ENCODE results near the gene MCM3AP.
"Not testable (repeated sequence)": the region's sequence is repeated elsewhere in the genome, so short reads cannot be mapped to it uniquely, and the experiment has no call there.

Gene MCM3AP

DNA sequence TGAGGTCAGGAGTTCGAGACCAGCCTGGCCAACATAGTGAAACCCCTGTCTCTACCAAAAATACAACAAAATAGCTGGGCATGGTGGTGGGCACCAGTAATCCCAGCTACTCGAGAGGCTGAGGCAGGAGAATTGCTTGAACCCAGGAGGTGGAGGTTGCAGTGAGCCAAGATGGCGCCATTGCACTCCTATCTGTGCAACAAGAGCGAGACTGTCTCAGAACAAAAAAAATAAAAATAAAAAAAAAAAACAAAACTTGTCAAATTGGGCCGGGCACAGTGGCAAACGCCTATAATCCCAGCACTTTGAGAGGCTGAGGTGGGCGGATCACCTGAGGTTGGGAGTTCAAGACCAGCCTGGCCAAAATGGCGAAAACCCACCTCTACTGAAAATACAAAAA, 24.8 kb upstream of the MCM3AP start:
- not testable (repeated sequence) for H3K27me3 ChIP-seq (ENCODE audit: insufficient read depth, low read length); H3K4me1 ChIP-seq (ENCODE audit: control insufficient read depth, insufficient read depth, low read length, unreplicated experiment); H3K27ac ChIP-seq (ENCODE audit: low read depth, low read length); H3K79me2 ChIP-seq (ENCODE audit: control insufficient read depth, insufficient read depth, low read length, unreplicated experiment); H3K4me3 ChIP-seq (ENCODE audit: low read depth, low read length); H2AFZ ChIP-seq (ENCODE audit: low read length, unreplicated experiment); H3K36me3 ChIP-seq (ENCODE audit: insufficient read depth, low read length)

DNA sequence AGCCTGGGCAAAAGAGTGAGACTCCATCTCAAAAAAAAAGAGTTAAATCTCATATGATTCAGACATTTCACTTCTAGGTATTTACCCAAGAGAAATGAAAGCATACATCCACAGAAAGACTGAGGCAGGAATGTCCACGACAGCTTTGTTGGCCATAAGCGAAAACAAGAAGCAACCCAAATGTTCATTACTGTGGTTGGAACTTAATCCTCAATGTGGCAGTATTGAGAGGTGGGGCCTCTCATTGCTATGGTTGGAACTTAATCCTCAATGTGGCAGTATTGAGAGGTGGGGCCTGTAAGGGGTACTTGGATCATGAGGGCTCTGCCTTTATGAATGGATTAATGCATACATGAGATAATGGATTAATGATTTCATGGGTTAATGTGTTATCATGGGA, 23.0 kb upstream of the MCM3AP start:
- H3K27ac ChIP-seq (ENCODE audit: low read depth, low read length) = no peak overlapping the region
- peaks cover 16% of the 10 kb centered on the region; the same call in 1 of the 2 replicates for H3K36me3 ChIP-seq (ENCODE audit: insufficient read depth, low read length)
- peaks cover 7% of the 10 kb centered on the region for H3K4me1 ChIP-seq (ENCODE audit: control insufficient read depth, insufficient read depth, low read length, unreplicated experiment)
- H3K27me3 ChIP-seq (ENCODE audit: insufficient read depth, low read length) = no peaks in the 10 kb centered on the region
- no peak overlapping the region for H2AFZ ChIP-seq (ENCODE audit: low read length, unreplicated experiment)
- no peaks in the 10 kb centered on the region for H3K79me2 ChIP-seq (ENCODE audit: control insufficient read depth, insufficient read depth, low read length, unreplicated experiment)
- no peak overlapping the region for H3K4me3 ChIP-seq (ENCODE audit: low read depth, low read length)

DNA sequence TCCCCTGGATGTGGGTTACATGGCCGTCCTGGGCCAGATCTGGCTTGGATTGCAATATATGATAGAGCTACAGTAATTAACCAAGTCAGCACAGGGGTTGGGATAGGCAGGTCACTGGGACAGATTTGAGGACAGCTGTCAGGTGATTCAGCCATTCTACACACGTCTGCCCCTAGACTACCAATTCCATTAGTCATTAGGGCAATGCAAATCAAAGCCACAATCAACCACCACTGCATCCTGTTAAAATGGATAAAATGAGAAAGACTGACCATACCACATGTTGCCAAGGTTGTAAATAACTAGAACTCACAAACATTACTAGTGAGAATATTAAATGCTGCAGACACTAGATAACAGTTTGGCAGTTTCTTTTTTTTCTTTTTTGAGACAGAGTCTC, 22.2 kb upstream of the MCM3AP start:
- H3K4me3 ChIP-seq (ENCODE audit: low read depth, low read length) = no peak overlapping the region
- H2AFZ ChIP-seq (ENCODE audit: low read length, unreplicated experiment) = no peak overlapping the region
- H3K79me2 ChIP-seq (ENCODE audit: control insufficient read depth, insufficient read depth, low read length, unreplicated experiment) = no peaks in the 10 kb centered on the region
- H3K36me3 ChIP-seq (ENCODE audit: insufficient read depth, low read length) = peaks cover 10% of the 10 kb centered on the region; the same call in 1 of the 2 replicates
- H3K27me3 ChIP-seq (ENCODE audit: insufficient read depth, low read length) = no peaks in the 10 kb centered on the region
- H3K27ac ChIP-seq (ENCODE audit: low read depth, low read length) = no peak overlapping the region
- H3K4me1 ChIP-seq (ENCODE audit: control insufficient read depth, insufficient read depth, low read length, unreplicated experiment) = peaks cover 7% of the 10 kb centered on the region

DNA sequence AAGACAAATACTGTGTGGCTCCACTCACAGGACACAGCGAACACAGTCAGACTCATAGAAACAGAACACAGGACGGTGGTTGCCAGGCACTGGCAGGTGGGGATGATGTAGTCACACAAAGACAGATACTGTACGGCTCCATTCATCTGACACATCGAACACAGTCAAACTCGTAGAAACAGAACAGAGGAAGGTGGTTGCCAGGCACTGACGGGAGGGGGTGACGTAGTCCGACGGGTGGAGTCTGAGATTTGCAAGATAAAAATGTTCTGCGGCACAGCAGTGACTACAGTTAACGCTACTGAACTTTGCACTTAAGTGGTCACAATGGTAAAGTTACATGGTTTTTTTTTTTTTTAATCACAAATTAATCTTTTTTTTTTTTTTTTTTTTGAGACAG, 19.5 kb upstream of the MCM3AP start:
- H3K27me3 ChIP-seq (ENCODE audit: insufficient read depth, low read length) = no peaks in the 10 kb centered on the region
- H3K4me1 ChIP-seq (ENCODE audit: control insufficient read depth, insufficient read depth, low read length, unreplicated experiment) = peaks cover 7% of the 10 kb centered on the region
- no peak overlapping the region for H2AFZ ChIP-seq (ENCODE audit: low read length, unreplicated experiment)
- peaks cover 10% of the 10 kb centered on the region; the same call in 1 of the 2 replicates for H3K36me3 ChIP-seq (ENCODE audit: insufficient read depth, low read length)
- no peaks in the 10 kb centered on the region for H3K79me2 ChIP-seq (ENCODE audit: control insufficient read depth, insufficient read depth, low read length, unreplicated experiment)
- no peak overlapping the region for H3K4me3 ChIP-seq (ENCODE audit: low read depth, low read length)
- no peak overlapping the region for H3K27ac ChIP-seq (ENCODE audit: low read depth, low read length)

DNA sequence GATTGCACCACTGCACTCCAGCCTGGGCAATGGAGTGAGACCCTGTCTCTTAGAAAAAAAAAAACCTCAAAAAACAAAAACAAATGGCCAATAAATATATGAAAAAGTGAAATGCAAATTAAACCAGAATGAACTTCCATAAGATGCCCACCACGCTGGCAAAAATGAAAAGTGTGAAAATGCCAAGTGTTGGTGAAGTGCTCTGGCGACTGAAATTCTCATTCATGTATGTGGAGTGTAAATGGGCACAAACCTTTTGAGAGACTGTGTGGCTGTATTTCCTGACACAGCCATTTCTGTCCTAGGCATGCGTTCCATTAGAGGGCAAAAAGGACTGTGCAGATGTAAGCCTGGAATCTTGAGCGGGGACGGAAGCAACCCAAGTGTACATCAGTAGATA, 19.0 kb upstream of the MCM3AP start:
- Histone ChIP-seq H3K79me2 (ENCODE audit: control insufficient read depth, insufficient read depth, low read length, unreplicated experiment) (no peaks in the 10 kb centered on the region), H2AFZ (ENCODE audit: low read length, unreplicated experiment) (no peak overlapping the region), H3K27ac (ENCODE audit: low read depth, low read length) (no peak overlapping the region), H3K36me3 (ENCODE audit: insufficient read depth, low read length) (peaks cover 15% of the 10 kb centered on the region; the same call in 1 of the 2 replicates), H3K4me1 (ENCODE audit: control insufficient read depth, insufficient read depth, low read length, unreplicated experiment) (peaks cover 7% of the 10 kb centered on the region), H3K27me3 (ENCODE audit: insufficient read depth, low read length) (no peaks in the 10 kb centered on the region), H3K4me3 (ENCODE audit: low read depth, low read length) (no peak overlapping the region)

DNA sequence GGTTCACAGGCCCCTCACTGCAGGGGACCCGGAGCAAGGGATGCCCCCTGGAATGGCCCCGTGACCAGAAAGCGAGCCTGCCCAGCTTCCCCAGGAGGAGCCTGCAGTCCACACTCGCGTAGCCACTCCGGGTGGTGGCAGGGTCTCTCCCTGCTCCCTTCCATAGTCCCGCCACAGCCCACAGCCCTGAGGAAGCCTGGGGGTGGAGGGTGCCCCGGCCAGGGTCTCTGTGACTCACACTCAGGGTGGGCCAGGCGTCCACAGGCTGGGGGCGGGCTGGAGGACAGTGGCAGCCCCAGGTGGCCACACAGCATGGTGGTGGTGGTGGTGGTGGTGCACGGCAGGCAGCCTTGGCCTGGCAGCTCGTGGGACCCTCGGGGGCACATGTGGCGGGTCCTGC, 16.3 kb upstream of the MCM3AP start:
- no peaks in the 10 kb centered on the region for H3K27me3 ChIP-seq (ENCODE audit: insufficient read depth, low read length)
- no peak overlapping the region for H3K4me3 ChIP-seq (ENCODE audit: low read depth, low read length)
- peaks cover 4% of the 10 kb centered on the region for H3K4me1 ChIP-seq (ENCODE audit: control insufficient read depth, insufficient read depth, low read length, unreplicated experiment)
- H3K36me3 ChIP-seq (ENCODE audit: insufficient read depth, low read length) = 0 out of 2 replicates have a peak, but pooled peaks cover 13% of the 10 kb centered on the region
- H3K79me2 ChIP-seq (ENCODE audit: control insufficient read depth, insufficient read depth, low read length, unreplicated experiment) = no peaks in the 10 kb centered on the region
- H3K27ac ChIP-seq (ENCODE audit: low read depth, low read length) = no peak overlapping the region
- H2AFZ ChIP-seq (ENCODE audit: low read length, unreplicated experiment) = no peak overlapping the region

DNA sequence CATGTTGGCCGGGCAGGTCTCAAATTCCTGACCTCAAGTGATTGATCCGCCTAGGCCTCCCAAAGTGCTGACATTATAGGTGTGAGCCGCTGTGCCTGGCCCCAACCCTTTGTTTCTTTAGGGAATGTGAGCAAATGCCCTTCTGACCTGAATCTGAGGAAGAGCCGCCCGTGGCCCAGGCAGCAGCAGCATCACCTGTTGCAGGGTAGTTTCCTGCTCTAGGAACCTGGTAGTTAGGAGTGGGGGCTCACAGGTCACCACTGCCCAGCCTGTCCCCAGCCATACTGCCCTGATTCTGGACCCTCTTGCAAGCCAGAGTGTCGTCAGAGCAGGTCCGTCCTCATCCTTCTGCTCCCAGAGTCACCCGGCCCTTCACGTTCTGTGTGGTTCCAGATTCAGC, 13.8 kb upstream of the MCM3AP start:
- H3K79me2 ChIP-seq (ENCODE audit: control insufficient read depth, insufficient read depth, low read length, unreplicated experiment) = no peaks in the 10 kb centered on the region
- H3K4me1 ChIP-seq (ENCODE audit: control insufficient read depth, insufficient read depth, low read length, unreplicated experiment) = peaks cover 22% of the 10 kb centered on the region
- H3K27me3 ChIP-seq (ENCODE audit: insufficient read depth, low read length) = no peaks in the 10 kb centered on the region
- H3K36me3 ChIP-seq (ENCODE audit: insufficient read depth, low read length) = 0 out of 2 replicates have a peak, but pooled peaks cover 6% of the 10 kb centered on the region
- H2AFZ ChIP-seq (ENCODE audit: low read length, unreplicated experiment) = no peak overlapping the region
- H3K27ac ChIP-seq (ENCODE audit: low read depth, low read length) = no peak overlapping the region
- no peak overlapping the region for H3K4me3 ChIP-seq (ENCODE audit: low read depth, low read length)

DNA sequence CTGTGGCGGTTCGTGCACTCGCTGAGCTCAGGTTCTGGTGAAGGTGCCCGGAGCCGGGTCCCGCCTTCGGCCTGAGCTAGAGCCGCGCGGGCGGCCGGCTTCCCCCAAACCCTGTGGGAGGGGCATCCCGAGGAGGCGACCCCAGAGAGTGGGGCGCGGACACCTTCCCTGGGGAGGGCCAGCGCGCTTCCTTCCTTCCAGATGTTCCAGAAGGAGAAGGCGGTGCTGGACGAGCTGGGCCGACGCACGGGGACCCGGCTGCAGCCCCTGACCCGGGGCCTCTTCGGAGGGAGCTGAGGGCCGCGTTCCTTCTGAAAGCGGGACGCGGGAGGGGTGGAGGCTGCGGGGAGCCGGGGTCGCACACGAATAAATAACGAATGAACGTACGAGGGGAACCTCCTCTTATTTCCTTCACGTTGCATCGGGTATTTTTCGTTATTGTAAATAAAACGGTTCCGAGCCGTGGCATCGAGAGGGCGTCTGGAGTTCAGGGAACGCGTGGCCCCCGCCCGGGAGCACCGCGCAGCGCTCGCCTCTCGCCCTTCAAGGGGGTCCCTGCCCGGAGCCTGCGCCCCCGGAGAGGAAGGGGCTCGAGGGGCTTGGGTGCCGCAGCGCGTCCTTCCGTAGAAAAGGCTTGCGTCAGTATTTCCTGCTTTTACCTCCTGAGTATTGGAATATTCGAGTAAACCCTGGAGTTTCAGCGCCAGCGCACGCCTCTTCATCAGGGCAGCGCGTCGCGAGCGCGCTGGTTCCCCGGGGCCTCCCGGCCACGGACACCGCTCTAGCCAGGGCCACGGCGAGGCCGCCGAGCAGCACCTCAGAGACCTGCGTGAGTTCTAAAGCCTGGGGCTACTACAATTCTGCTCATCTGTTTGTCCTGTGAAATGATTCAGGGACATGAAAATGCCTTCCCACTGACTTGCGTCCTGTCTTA, 12.2 kb upstream of the MCM3AP start:
- Histone ChIP-seq H3K79me2 (ENCODE audit: control insufficient read depth, insufficient read depth, low read length, unreplicated experiment) (no peaks in the 10 kb centered on the region), H2AFZ (ENCODE audit: low read length, unreplicated experiment) (peak overlapping the region; percentile 95), H3K4me1 (ENCODE audit: control insufficient read depth, insufficient read depth, low read length, unreplicated experiment) (peaks cover 22% of the 10 kb centered on the region), H3K36me3 (ENCODE audit: insufficient read depth, low read length) (0 out of 2 replicates have a peak, but pooled peaks cover 6% of the 10 kb centered on the region), H3K27ac (ENCODE audit: low read depth, low read length) (peak overlapping the region; percentile 62), H3K4me3 (ENCODE audit: low read depth, low read length) (peak overlapping the region; percentile 77), H3K27me3 (ENCODE audit: insufficient read depth, low read length) (no peaks in the 10 kb centered on the region)

DNA sequence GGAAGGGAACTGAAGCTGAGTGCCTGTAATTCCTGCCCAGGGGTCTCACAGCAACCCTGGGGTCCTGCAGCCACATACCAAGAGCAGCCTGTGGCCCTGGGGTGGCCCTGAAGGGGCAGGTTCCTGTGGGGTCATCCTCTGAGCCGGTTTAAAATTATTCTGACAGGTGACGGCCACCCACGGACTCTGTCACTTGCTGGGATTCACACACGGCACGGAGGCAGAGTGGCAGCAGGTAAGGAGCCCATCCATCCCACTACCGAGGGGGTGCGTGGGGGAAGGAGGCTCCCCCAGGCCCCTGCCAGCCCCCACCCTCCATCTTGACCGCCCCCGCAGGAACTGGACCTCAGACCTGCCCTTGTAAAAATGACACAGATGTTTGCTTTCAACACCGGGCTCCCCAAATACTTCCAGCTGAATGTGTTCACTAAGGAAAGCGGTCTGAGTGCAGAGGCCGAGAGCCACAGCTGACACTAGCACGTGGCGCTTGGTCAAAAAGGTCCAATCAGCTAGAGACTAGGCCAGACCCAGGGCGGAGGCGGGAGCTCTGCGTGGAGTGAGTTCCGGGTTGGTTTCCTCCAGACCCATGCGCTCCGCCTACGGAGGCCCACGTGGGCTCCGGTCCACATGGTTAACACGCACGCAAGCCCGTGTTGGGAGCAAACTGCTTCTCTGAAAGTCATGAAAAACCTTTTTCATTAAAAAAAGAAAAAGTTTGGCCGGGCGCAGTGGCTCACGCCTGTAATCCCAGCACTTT, 10.8 kb upstream of the MCM3AP start:
- Histone ChIP-seq H3K4me3 (ENCODE audit: low read depth, low read length) (peak overlapping the region; percentile 62), H3K36me3 (ENCODE audit: insufficient read depth, low read length) (peaks cover 16% of the 10 kb centered on the region; the same call in 1 of the 2 replicates), H3K27ac (ENCODE audit: low read depth, low read length) (peak overlapping the region; percentile 71), H3K4me1 (ENCODE audit: control insufficient read depth, insufficient read depth, low read length, unreplicated experiment) (peaks cover 22% of the 10 kb centered on the region), H3K27me3 (ENCODE audit: insufficient read depth, low read length) (no peaks in the 10 kb centered on the region), H2AFZ (ENCODE audit: low read length, unreplicated experiment) (no peak overlapping the region), H3K79me2 (ENCODE audit: control insufficient read depth, insufficient read depth, low read length, unreplicated experiment) (no peaks in the 10 kb centered on the region)

DNA sequence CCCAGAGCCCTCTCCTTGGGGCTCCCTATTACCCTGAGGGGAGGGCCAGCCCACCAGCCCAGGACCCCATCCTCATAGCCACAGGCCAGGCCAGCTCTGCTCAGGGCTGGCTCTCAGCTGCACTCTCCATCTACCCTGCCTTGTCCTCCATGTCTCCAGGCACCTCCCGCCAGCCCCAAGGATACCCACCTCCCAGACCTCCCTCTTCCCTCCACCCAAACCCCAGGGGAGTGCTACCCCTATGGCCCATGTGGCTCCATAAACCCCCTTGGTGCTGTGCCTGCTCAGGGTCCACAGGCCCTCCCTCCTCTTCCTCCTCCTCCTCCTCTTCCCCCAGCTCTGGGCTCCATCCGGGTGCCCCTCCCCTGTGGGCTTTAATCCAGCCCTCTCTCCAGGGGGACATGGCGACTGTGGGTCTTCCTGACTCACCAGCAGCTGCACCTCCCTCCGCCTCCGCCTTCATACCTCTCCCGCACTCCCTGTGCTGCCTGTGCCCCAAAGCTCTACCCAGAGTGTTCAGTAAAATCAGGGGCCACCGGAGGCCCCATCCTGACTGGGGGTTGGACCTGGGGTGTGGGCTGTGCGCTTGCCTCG, 9.9 kb upstream of the MCM3AP start:
- no peak overlapping the region for H2AFZ ChIP-seq (ENCODE audit: low read length, unreplicated experiment)
- H3K4me3 ChIP-seq (ENCODE audit: low read depth, low read length) = peak overlapping the region; percentile 62
- H3K36me3 ChIP-seq (ENCODE audit: insufficient read depth, low read length) = peaks cover 17% of the 10 kb centered on the region; the same call in 1 of the 2 replicates
- peak overlapping the region; percentile 71 for H3K27ac ChIP-seq (ENCODE audit: low read depth, low read length)
- H3K27me3 ChIP-seq (ENCODE audit: insufficient read depth, low read length) = no peaks in the 10 kb centered on the region
- H3K79me2 ChIP-seq (ENCODE audit: control insufficient read depth, insufficient read depth, low read length, unreplicated experiment) = no peaks in the 10 kb centered on the region
- H3K4me1 ChIP-seq (ENCODE audit: control insufficient read depth, insufficient read depth, low read length, unreplicated experiment) = peaks cover 22% of the 10 kb centered on the region
